ENCODE data around the gene AKR1C3. TPM values are rescaled to one million over a fixed set of nuclear protein-coding genes. Genes with fewer than 3 reads are reported as not detected.
"Not testable (repeated sequence)": the region's sequence is repeated elsewhere in the genome, so short reads cannot be mapped to it uniquely, and the experiment has no call there.

The AKR1C3 gene
- total RNA-seq, 1 donor from 2014 or later: 1.9 TPM

DNA sequence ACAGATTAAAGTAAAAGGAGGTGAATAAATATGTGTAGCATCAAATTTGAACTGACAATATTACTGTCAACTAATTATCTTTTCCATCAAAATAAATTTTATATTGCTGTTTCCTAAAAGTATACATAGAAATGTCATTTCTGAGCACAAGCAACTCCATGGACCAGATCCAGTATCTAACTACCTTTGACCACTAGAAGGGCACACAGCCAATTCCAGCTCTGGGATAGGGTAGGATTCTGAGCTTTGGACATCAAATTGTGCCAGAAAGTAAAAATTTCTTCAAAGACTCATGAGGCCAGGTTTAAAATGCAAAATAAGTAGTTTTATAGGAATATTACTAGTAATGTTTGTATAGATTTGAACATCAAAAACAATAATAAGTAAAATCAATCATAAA lies 29.7 kb downstream of the AKR1C3 start:
- TF ChIP-seq, protein P1, sequence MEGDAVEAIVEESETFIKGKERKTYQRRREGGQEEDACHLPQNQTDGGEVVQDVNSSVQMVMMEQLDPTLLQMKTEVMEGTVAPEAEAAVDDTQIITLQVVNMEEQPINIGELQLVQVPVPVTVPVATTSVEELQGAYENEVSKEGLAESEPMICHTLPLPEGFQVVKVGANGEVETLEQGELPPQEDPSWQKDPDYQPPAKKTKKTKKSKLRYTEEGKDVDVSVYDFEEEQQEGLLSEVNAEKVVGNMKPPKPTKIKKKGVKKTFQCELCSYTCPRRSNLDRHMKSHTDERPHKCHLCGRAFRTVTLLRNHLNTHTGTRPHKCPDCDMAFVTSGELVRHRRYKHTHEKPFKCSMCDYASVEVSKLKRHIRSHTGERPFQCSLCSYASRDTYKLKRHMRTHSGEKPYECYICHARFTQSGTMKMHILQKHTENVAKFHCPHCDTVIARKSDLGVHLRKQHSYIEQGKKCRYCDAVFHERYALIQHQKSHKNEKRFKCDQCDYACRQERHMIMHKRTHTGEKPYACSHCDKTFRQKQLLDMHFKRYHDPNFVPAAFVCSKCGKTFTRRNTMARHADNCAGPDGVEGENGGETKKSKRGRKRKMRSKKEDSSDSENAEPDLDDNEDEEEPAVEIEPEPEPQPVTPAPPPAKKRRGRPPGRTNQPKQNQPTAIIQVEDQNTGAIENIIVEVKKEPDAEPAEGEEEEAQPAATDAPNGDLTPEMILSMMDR (IDR thresholded peaks at IDR 0.05; ENCODE audit: unreplicated experiment): no peak
- Mint-ChIP-seq H3K4me1 (no peaks in the 10 kb centered on the region), H3K9me3 (peaks cover 56% of the 10 kb centered on the region), H3K27ac (no peak overlapping the region), H3K27me3 (ENCODE audit: low read depth) (no peaks in the 10 kb centered on the region), H3K4me3 (no peak overlapping the region), H3K36me3 (no peaks in the 10 kb centered on the region)
- DNase-seq (ENCODE audit: low spot score in 2 of 2, unreplicated experiment in 2 of 2): no peak

DNA sequence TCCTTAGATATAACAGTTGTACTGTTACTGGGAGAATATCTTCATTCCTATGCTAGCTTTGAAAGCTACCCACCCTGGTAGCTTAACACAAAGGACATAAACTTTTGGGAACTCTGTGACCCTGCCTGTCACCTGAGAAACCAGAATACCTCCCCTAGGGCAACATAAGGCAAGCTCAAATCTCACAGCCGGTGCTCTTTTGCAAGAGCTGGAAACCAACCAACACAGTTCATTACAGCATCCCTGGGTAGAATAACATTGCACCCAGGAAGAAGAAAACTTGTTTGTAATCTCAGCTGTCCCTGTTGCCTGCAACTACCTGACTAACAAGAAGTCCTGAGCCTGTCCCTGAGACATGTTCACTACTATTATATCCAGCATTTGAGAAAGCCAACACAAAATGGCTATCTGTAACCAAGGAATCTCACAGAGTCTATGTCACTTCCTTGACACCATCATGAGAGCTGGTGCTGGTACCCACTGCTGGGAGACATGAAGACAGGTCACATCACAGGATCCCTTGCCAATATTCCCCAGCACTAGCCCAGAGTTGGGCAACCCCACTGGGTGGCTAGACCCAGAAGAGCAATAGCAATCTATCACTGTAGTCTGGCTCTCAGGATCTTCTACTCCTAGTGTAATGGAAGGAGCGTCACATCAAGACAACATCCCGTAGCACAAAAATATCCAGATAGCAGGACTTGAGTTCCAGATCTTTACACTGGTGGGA lies 31.3 kb downstream of the AKR1C3 start:
- H3K9me3 Mint-ChIP-seq: peaks cover 63% of the 10 kb centered on the region
- no peak for DNase-seq (ENCODE audit: low spot score in 2 of 2, unreplicated experiment in 2 of 2)
- TF ChIP-seq, protein P1 (IDR thresholded peaks at IDR 0.05; ENCODE audit: unreplicated experiment): no peak
- H3K27me3 Mint-ChIP-seq (ENCODE audit: low read depth): no peaks in the 10 kb centered on the region
- no peak overlapping the region for H3K27ac Mint-ChIP-seq
- no peak overlapping the region for H3K4me3 Mint-ChIP-seq
- H3K4me1 Mint-ChIP-seq: no peaks in the 10 kb centered on the region
- no peaks in the 10 kb centered on the region for H3K36me3 Mint-ChIP-seq

DNA sequence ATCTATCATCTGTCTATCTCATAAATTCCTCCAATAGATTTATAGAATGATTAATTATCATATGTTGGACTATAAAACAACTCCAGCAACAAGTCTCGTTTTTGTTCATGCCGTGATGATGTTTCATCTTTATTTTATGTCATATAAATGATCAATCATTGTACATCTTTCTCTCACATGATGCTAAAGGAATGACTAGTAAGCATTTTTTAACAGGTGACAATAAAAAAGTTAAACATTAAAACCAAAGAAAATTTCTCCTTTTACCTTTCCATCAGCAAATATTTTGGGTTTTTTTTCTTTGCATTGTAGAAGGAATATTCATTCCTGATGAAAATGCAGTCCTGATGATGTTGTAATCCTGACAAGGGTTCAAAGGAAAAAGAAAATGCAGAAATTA lies 41.4 kb downstream of the AKR1C3 start:
- DNase-seq (ENCODE audit: low spot score in 2 of 2, unreplicated experiment in 2 of 2): no peak
- H3K9me3 Mint-ChIP-seq: peaks cover 67% of the 10 kb centered on the region

DNA sequence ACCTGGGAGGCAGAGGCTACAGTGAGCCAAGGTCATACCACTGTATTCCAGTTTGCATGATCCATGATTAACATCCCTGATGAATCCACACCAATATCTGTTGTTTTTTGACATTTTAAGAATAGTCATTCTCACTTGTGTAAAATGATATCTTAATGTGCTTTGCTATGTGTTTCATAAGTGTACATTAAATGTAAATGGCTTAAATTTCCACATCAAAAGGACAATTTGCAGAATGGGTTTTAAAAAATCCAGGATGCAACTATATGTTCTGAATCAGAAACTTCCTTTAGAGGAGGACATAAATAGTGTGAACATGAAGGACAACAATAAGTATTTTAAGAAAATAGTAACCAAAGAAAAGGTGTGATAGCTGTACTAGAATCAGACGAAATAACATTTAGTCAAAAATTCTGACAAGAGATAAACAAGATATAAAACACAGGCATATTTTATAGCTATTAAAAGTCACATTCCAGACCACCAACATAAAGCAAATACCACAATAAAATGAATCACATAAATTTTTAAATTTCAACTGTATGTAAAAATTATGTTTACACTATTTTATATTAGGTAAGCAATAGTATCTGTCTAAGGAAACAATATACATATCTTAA lies 42.4 kb downstream of the AKR1C3 start:
- Mint-ChIP-seq H3K4me1 (no peaks in the 10 kb centered on the region), H3K27me3 (ENCODE audit: low read depth) (no peaks in the 10 kb centered on the region), H3K27ac (no peak overlapping the region), H3K36me3 (no peaks in the 10 kb centered on the region), H3K9me3 (peaks cover 65% of the 10 kb centered on the region), H3K4me3 (no peak overlapping the region)
- no peak for DNase-seq (ENCODE audit: low spot score in 2 of 2, unreplicated experiment in 2 of 2)
- TF ChIP-seq, protein P1 (IDR thresholded peaks at IDR 0.05; ENCODE audit: unreplicated experiment): no peak

More for the DNA sequence above, 41.4 kb downstream of the AKR1C3 start:
- TF ChIP-seq, protein P1 (IDR thresholded peaks at IDR 0.05; ENCODE audit: unreplicated experiment): no peak
- Mint-ChIP-seq H3K4me3 (no peak overlapping the region), H3K4me1 (no peaks in the 10 kb centered on the region), H3K27ac (no peak overlapping the region), H3K27me3 (ENCODE audit: low read depth) (no peaks in the 10 kb centered on the region), H3K36me3 (no peaks in the 10 kb centered on the region)

DNA sequence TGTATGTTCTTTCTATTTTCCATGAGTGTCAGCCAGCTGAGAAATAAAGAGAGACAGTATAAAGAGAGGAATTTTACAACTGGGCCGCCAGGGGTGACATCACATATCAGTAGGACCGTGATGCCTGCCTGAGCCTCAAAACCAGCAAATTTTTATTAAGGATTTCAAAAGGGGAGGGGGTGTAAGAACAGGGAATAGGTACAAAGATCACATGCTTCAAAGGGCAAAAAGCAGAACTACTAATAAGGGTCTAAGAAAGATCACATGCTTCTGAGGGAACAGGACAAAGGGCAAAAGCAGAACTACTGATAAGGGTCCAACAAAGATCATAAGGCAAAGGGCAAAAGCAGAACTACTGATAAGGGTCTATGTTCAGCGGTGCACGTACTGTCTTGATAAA lies 43.5 kb downstream of the AKR1C3 start:
- peaks cover 65% of the 10 kb centered on the region for H3K9me3 Mint-ChIP-seq
- H3K36me3 Mint-ChIP-seq: not testable (repeated sequence)

DNA sequence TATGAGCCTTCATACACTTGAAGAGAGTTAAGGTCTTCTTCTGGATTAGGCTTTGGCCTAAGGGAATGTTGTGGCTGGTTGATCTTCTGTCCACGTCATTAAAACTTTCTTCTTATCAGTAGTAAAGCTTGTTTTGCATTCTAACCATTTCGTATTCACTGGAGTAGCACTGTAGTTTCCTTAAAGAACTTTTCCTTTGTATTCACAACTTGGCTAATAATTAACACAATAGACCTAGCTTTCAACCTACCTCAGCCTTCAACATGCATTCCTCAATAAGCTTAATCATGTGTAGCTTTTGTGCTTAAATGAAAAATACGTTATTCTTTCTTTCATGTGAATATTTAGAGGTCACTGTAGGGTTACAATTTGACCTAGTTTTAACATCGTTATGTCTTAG lies 48.0 kb downstream of the AKR1C3 start:
- TF ChIP-seq, protein P1 (IDR thresholded peaks at IDR 0.05; ENCODE audit: unreplicated experiment): no peak
- no peak overlapping the region for H3K27ac Mint-ChIP-seq
- H3K36me3 Mint-ChIP-seq: no peaks in the 10 kb centered on the region
- H3K4me3 Mint-ChIP-seq: no peak overlapping the region
- peaks cover 49% of the 10 kb centered on the region for H3K9me3 Mint-ChIP-seq
- no peaks in the 10 kb centered on the region for H3K27me3 Mint-ChIP-seq (ENCODE audit: low read depth)
- DNase-seq (ENCODE audit: low spot score in 2 of 2, unreplicated experiment in 2 of 2): no peak
- H3K4me1 Mint-ChIP-seq: no peaks in the 10 kb centered on the region

More for the DNA sequence above, 43.5 kb downstream of the AKR1C3 start:
- H3K4me1 Mint-ChIP-seq; H3K4me3 Mint-ChIP-seq; H3K27ac Mint-ChIP-seq; H3K27me3 Mint-ChIP-seq (ENCODE audit: low read depth); DNase-seq (ENCODE audit: low spot score in 2 of 2, unreplicated experiment in 2 of 2): not testable (repeated sequence)
